HCT116 (cell line): ENCODE results near the gene STK32B. TPM values are rescaled to one million over a fixed set of nuclear protein-coding genes. Genes with fewer than 3 reads are reported as not detected.

Experiments
- ATAC-seq: fragments of 200-7000 bp; cut with Tn5 transposase; 2 replicates; pipeline ENCODE4 v1.9.1; 2020; ENCODE audit warnings: mild to moderate bottlenecking, moderate library complexity
- BruUV-seq: library from RNA; stranded (reverse); fragments of 400-500 nt; replicated peaks from 2 replicates; lab custom pipeline; 2021; lab: Mats Ljungman, UMichigan
- CTCF ChIA-PET: fragments of 300-600 bp; sonication (Branson Sonifier 250); formaldehyde crosslinking; loops from one replicate; lab custom pipeline; 2021; ENCODE audit warnings: antibody characterized with exemption; lab: Charles Lee
- POLR2A ChIA-PET: fragments of 300-600, 350-600 bp; sonication (Branson Sonifier 250); formaldehyde crosslinking; loops from one replicate; lab custom pipeline; 2021; ENCODE audit warnings: antibody characterized with exemption; lab: Charles Lee
- RAD21 ChIA-PET, 2 experiments: fragments of 300-600 bp; sonication (Branson Sonifier 250); formaldehyde crosslinking; loops; one replicate each; lab custom pipeline; 2023; ENCODE audit warnings: low total read pairs in 2 of 2; ENCODE audit not compliant: uncharacterized antibody in 2 of 2, unreplicated experiment in 2 of 2, low non-redundant PET in 1 of 2; lab: Charles Lee
- DNase-seq: peaks from one replicate; pipeline ENCODE4 v3.0.0-alpha.2; 2010; ENCODE audit warnings: low read depth, low spot score
- H2AFZ ChIP-seq: fragments of 200-600 bp; shearing (Covaris generic), sonication (generic); 2 replicates; pipeline ENCODE4 v1.6.1; 2017; ENCODE audit warnings: low read depth, mixed run types, mixed read lengths, antibody characterized with exemption, low read length; ENCODE audit not compliant: poor library complexity, severe bottlenecking
- H3K27ac ChIP-seq: 2 replicates; pipeline ENCODE4 v1.5.1; 2012; ENCODE audit warnings: low read depth, low read length
- H3K27me3 ChIP-seq: fragments of 200-600 bp; sonication (generic); 2 replicates; pipeline ENCODE4 v1.6.1; 2016; ENCODE audit warnings: mixed run types, low read length, mixed read lengths; ENCODE audit not compliant: insufficient read depth
- H3K36me3 ChIP-seq, 2 experiments: fragments of 200-500 bp in 1 of 2; fragments of 200-600 bp in 1 of 2; sonication (Bioruptor generic) in 1 of 2; sonication (generic) in 1 of 2; 2 replicates each; pipeline versions ENCODE4 v1.5.1 to v1.6.1; 2014 to 2016; ENCODE audit warnings: low read length in 2 of 2, inconsistent platforms in 1 of 2, mixed read lengths in 1 of 2, mixed run types in 1 of 2; ENCODE audit not compliant: insufficient read depth in 2 of 2, control insufficient read depth in 1 of 2
- H3K4me1 ChIP-seq, 2 experiments: fragments of 200-600 bp in 1 of 2; sonication (generic) in 1 of 2; 2 replicates each; pipeline versions ENCODE4 v1.5.1 to v1.6.1; 2012 to 2017; ENCODE audit warnings: low read length in 2 of 2, inconsistent platforms in 1 of 2, mild to moderate bottlenecking in 1 of 2, mixed read lengths in 1 of 2, mixed run types in 1 of 2, moderate library complexity in 1 of 2; ENCODE audit not compliant: insufficient read depth in 2 of 2, control insufficient read depth in 1 of 2
- H3K4me2 ChIP-seq: fragments of 200-600 bp; sonication (generic); 2 replicates; pipeline ENCODE4 v1.6.1; 2017; ENCODE audit warnings: mixed run types, low read length, mixed read lengths
- H3K4me3 ChIP-seq, 2 experiments: fragments of 200-600 bp in 1 of 2; sonication (generic) in 1 of 2; replicated peaks in 1 of 2; 2 replicates each; pipeline ENCODE4 v1.5.1; 2011 to 2016; ENCODE audit warnings: low read length in 2 of 2, control low read depth in 1 of 2, low read depth in 1 of 2, mild to moderate bottlenecking in 1 of 2, mixed read lengths in 1 of 2, mixed run types in 1 of 2
- H3K79me2 ChIP-seq: fragments of 200-600 bp; sonication (generic); 2 replicates; pipeline ENCODE4 v1.6.1; 2017; ENCODE audit warnings: mild to moderate bottlenecking, mixed run types, low read length, moderate library complexity, mixed read lengths; ENCODE audit not compliant: insufficient read depth
- H3K9ac ChIP-seq: fragments of 200-600 bp; sonication (generic); 2 replicates; pipeline ENCODE4 v1.6.1; 2016; ENCODE audit warnings: low read length, mixed read lengths
- H3K9me2 ChIP-seq: fragments of 200-600 bp; sonication (generic), shearing (Covaris generic); 2 replicates; pipeline ENCODE4 v1.6.1; 2017; ENCODE audit warnings: mixed run types, mild to moderate bottlenecking, moderate library complexity; ENCODE audit not compliant: insufficient read depth
- H3K9me3 ChIP-seq, 2 experiments: fragments of 200-500 bp in 1 of 2; fragments of 200-600 bp in 1 of 2; sonication (Bioruptor generic) in 1 of 2; sonication (generic) in 1 of 2; 2 replicates each; pipeline ENCODE4 v1.6.1; 2014 to 2017; ENCODE audit warnings: low read length in 2 of 2, mixed read lengths in 2 of 2, inconsistent platforms in 1 of 2, low read depth in 1 of 2, mild to moderate bottlenecking in 1 of 2, mixed run types in 1 of 2, moderate library complexity in 1 of 2; ENCODE audit not compliant: control insufficient read depth in 1 of 2, insufficient read depth in 1 of 2
- H4K20me1 ChIP-seq: fragments of 200-600 bp; sonication (generic), shearing (Covaris generic); 2 replicates; pipeline ENCODE4 v1.6.1; 2017; ENCODE audit warnings: mixed run types, mild to moderate bottlenecking, moderate library complexity; ENCODE audit not compliant: insufficient read depth
- ATF3 ChIP-seq: IDR thresholded peaks from 2 replicates; pipeline ENCODE4 v1.6.1; 2012
- CTCF ChIP-seq, 3 experiments: fragments of 200-600 bp in 1 of 3; sonication (generic) in 1 of 3; IDR thresholded peaks in 2 of 3; conservative IDR thresholded peaks in 1 of 3; 2 replicates each; pipeline ENCODE4 v1.5.1; 2012 to 2017; ENCODE audit warnings: low read depth in 2 of 3, low read length in 2 of 3, antibody characterized with exemption in 1 of 3, borderline replicate concordance in 1 of 3, control low read depth in 1 of 3, mild to moderate bottlenecking in 1 of 3, mixed read lengths in 1 of 3, mixed run types in 1 of 3, moderate library complexity in 1 of 3; ENCODE audit not compliant: insufficient read depth in 1 of 3
- EGR1 ChIP-seq: IDR thresholded peaks from 2 replicates; pipeline ENCODE4 v1.6.1; 2012; ENCODE audit warnings: low read depth
- ELF1 ChIP-seq: IDR thresholded peaks from 2 replicates; pipeline ENCODE4 v1.6.1; 2012; ENCODE audit warnings: low read depth, borderline replicate concordance
- EZH2phosphoT487 ChIP-seq: fragments of 200-600 bp; IDR thresholded peaks from 2 replicates; pipeline ENCODE4 v1.6.1; 2018; ENCODE audit warnings: antibody characterized with exemption, borderline replicate concordance
- POLR2AphosphoS5 ChIP-seq: IDR thresholded peaks from 2 replicates; pipeline ENCODE4 v1.6.1; 2011; ENCODE audit warnings: mild to moderate bottlenecking, low read depth, low read length, moderate library complexity
- RAD21 ChIP-seq: IDR thresholded peaks from 2 replicates; pipeline ENCODE4 v1.6.1; 2012; ENCODE audit warnings: low read depth, mild to moderate bottlenecking
- SP1 ChIP-seq: IDR thresholded peaks from 2 replicates; pipeline ENCODE4 v1.6.1; 2012; ENCODE audit warnings: low read depth
- SRF ChIP-seq: IDR thresholded peaks from 2 replicates; pipeline ENCODE4 v1.6.1; 2012; ENCODE audit warnings: low read depth
- TCF7L2 ChIP-seq: IDR thresholded peaks from 2 replicates; pipeline ENCODE4 v1.7.0; 2011; ENCODE audit warnings: borderline replicate concordance, inconsistent platforms; ENCODE audit not compliant: insufficient read depth, insufficient read length; ENCODE audit errors: extremely low read depth
- ZFX ChIP-seq: fragments of 450-650 bp; IDR thresholded peaks from 2 replicates; pipeline ENCODE4 v1.6.1; 2017
- ZNF274 ChIP-seq: fragments of 200-500 bp; sonication (Bioruptor generic); IDR thresholded peaks from 2 replicates; pipeline ENCODE4 v1.6.1; 2014; ENCODE audit warnings: mild to moderate bottlenecking, low read depth, low read length, inconsistent platforms
- intact Hi-C: fragments of 100-400 bp; cut with micrococcal nuclease; formaldehyde crosslinking; loops from 2 replicates; pipeline ENCODE4 v1.10.0; 2022
- total RNA-seq: library from RNA; stranded (reverse); gene quantifications from one replicate; pipeline ENCODE4 v1.2.1, GENCODE V29; 2021; ENCODE audit not compliant: unreplicated experiment
- TF ChIP-seq, protein P1 (sequence below): IDR thresholded peaks from 2 replicates; pipeline ENCODE4 v1.6.1; 2011; ENCODE audit warnings: mild to moderate bottlenecking, low read length, moderate library complexity; ENCODE audit not compliant: insufficient replicate concordance; ENCODE audit errors: extremely low read depth

STK32B gene
- total RNA-seq, 1 experiment from 2014 or later = not detected

- intact Hi-C loops = no loop called here
Measured at GRCh38 chr4:5126857-5127256, 75.6 kb downstream of the STK32B start.

GRCh38 chr4:5127556-5127955, 76.3 kb downstream of the STK32B start:
- H3K4me1 ChIP-seq = no peaks in the 10 kb centered on the region
- no peak for TF ChIP-seq ZNF274
- TF ChIP-seq RAD21 = no peak
- no peak for TF ChIP-seq SRF
- TF ChIP-seq ZFX = no peak
- no peak for TF ChIP-seq CTCF (IDR thresholded peaks at IDR 0.05 in 2 of 3, conservative IDR thresholded peaks at IDR 0.05 in 1 of 3; ENCODE audit: borderline replicate concordance in 1 of 3, insufficient read depth in 1 of 3, low read depth in 2 of 3, low read length in 2 of 3)
- no peak for TF ChIP-seq SP1
- no peak for TF ChIP-seq EZH2phosphoT487
- TF ChIP-seq, protein P1, sequence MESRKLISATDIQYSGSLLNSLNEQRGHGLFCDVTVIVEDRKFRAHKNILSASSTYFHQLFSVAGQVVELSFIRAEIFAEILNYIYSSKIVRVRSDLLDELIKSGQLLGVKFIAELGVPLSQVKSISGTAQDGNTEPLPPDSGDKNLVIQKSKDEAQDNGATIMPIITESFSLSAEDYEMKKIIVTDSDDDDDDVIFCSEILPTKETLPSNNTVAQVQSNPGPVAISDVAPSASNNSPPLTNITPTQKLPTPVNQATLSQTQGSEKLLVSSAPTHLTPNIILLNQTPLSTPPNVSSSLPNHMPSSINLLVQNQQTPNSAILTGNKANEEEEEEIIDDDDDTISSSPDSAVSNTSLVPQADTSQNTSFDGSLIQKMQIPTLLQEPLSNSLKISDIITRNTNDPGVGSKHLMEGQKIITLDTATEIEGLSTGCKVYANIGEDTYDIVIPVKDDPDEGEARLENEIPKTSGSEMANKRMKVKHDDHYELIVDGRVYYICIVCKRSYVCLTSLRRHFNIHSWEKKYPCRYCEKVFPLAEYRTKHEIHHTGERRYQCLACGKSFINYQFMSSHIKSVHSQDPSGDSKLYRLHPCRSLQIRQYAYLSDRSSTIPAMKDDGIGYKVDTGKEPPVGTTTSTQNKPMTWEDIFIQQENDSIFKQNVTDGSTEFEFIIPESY = no peak
- no peak for TF ChIP-seq POLR2AphosphoS5
- TF ChIP-seq ATF3 = no peak
- TF ChIP-seq EGR1 = no peak
- no peak for TF ChIP-seq TCF7L2
- no peak overlapping the region for H3K4me3 ChIP-seq
- no peak overlapping the region for H3K27ac ChIP-seq
- H3K9me2 ChIP-seq = no peaks in the 10 kb centered on the region
- RAD21 ChIA-PET = no interaction called here
- no peaks in the 10 kb centered on the region for H3K36me3 ChIP-seq
- H3K79me2 ChIP-seq = no peaks in the 10 kb centered on the region
- peaks cover 76% of the 10 kb centered on the region for H3K27me3 ChIP-seq
- H3K9me3 ChIP-seq = no peaks in the 10 kb centered on the region
- H4K20me1 ChIP-seq = no peaks in the 10 kb centered on the region
- BruUV-seq = no TSS peak
- POLR2A ChIA-PET = no interaction called here
- no peak overlapping the region for H3K9ac ChIP-seq
- ATAC-seq = no peak
- no peak overlapping the region for H2AFZ ChIP-seq
- DNase-seq = no peak
- intact Hi-C loops = no loop called here
- CTCF ChIA-PET = no interaction called here
- H3K4me2 ChIP-seq = no peak overlapping the region

More at GRCh38 chr4:5126857-5127256, 75.6 kb downstream of the STK32B start:
- Histone ChIP-seq H4K20me1 (no peaks in the 10 kb centered on the region), H3K4me2 (no peak overlapping the region), H3K36me3 (no peaks in the 10 kb centered on the region), H3K4me1 (no peaks in the 10 kb centered on the region), H2AFZ (no peak overlapping the region), H3K9me2 (no peaks in the 10 kb centered on the region), H3K79me2 (no peaks in the 10 kb centered on the region), H3K27ac (no peak overlapping the region), H3K9ac (no peak overlapping the region), H3K27me3 (peaks cover 76% of the 10 kb centered on the region), H3K9me3 (no peaks in the 10 kb centered on the region)
- no TSS peak for BruUV-seq
- ChIA-PET RAD21 (no interaction called here), CTCF (no interaction called here), POLR2A (no interaction called here)
- DNase-seq (no peak), ATAC-seq (no peak)
- no peak for TF ChIP-seq ELF1
- no peak for TF ChIP-seq SRF
- TF ChIP-seq, all 23 proteins: peak for 0
- H3K4me3 ChIP-seq = no peak overlapping the region
